Keratinocyte (primary cell): Measurements from ENCODE around the gene RASGEF1C. TPM values are rescaled to one million over a fixed set of nuclear protein-coding genes. Genes with fewer than 3 reads are reported as not detected.

Experiments used
- DNase-seq: peaks from one replicate; pipeline ENCODE4 v3.0.0-alpha.2; 2011; ENCODE audit warnings: low read depth, missing footprints, low spot score
- FAIRE-seq: peaks from 2 replicates; lab custom pipeline; 2011; peaks lifted over from hg19 to GRCh38; lab: Jason Lieb, UNC
- H2AFZ ChIP-seq: 2 replicates; pipeline ENCODE4 v1.6.0; 2012; ENCODE audit warnings: low read length, control low read depth, inconsistent platforms; ENCODE audit not compliant: control insufficient read depth
- H3K27ac ChIP-seq: 2 replicates; pipeline ENCODE4 v1.5.1; 2011; ENCODE audit warnings: low read length; ENCODE audit not compliant: control insufficient read depth, insufficient read depth
- H3K27me3 ChIP-seq: 3 replicates; pipeline ENCODE4 v1.6.0; 2011; ENCODE audit warnings: low read length; ENCODE audit not compliant: control insufficient read depth, insufficient read depth; ENCODE audit errors: extremely low read depth
- H3K36me3 ChIP-seq, 2 experiments: 2 replicates in 1 of 2; 3 replicates in 1 of 2; pipeline ENCODE4 v1.5.1; 2011; ENCODE audit warnings: low read length in 2 of 2, mild to moderate bottlenecking in 1 of 2; ENCODE audit not compliant: control insufficient read depth in 2 of 2, insufficient read depth in 2 of 2; ENCODE audit errors: extremely low read depth in 1 of 2
- H3K4me1 ChIP-seq: 3 replicates; pipeline ENCODE4 v1.5.1; 2011; ENCODE audit warnings: low read length; ENCODE audit not compliant: control insufficient read depth, insufficient read depth; ENCODE audit errors: extremely low read depth
- H3K4me2 ChIP-seq: 3 replicates; pipeline ENCODE4 v1.6.0; 2011; ENCODE audit warnings: low read depth, low read length; ENCODE audit not compliant: control insufficient read depth, insufficient read depth; ENCODE audit errors: extremely low read depth
- H3K4me3 ChIP-seq, 3 experiments: fragments of 200-600 bp in 1 of 3; sonication (generic) in 1 of 3; 2 replicates in 2 of 3; 3 replicates in 1 of 3; pipeline ENCODE4 v1.5.1; 2011 to 2016; ENCODE audit warnings: low read length in 3 of 3, mild to moderate bottlenecking in 3 of 3, control low read depth in 2 of 3, inconsistent platforms in 1 of 3, low read depth in 1 of 3, mixed read lengths in 1 of 3, mixed run types in 1 of 3, moderate library complexity in 1 of 3; ENCODE audit not compliant: control insufficient read depth in 2 of 3, insufficient read depth in 2 of 3; ENCODE audit errors: extremely low read depth in 1 of 3
- H3K79me2 ChIP-seq: 2 replicates; pipeline ENCODE4 v1.6.0; 2012; ENCODE audit warnings: low read length; ENCODE audit not compliant: control insufficient read depth, insufficient read depth
- H3K9ac ChIP-seq: 3 replicates; pipeline ENCODE4 v1.6.0; 2011; ENCODE audit warnings: low read length; ENCODE audit not compliant: control insufficient read depth, insufficient read depth; ENCODE audit errors: extremely low read depth
- H3K9me1 ChIP-seq: 3 replicates; pipeline ENCODE4 v1.6.0; 2011; ENCODE audit warnings: low read length; ENCODE audit not compliant: control insufficient read depth, insufficient read depth; ENCODE audit errors: extremely low read depth
- H3K9me3 ChIP-seq: 2 replicates; pipeline ENCODE4 v1.5.1; 2012; ENCODE audit warnings: low read depth, low read length; ENCODE audit not compliant: control insufficient read depth
- H4K20me1 ChIP-seq: 3 replicates; pipeline ENCODE4 v1.6.0; 2011; ENCODE audit warnings: low read length; ENCODE audit not compliant: control insufficient read depth, insufficient read depth; ENCODE audit errors: extremely low read depth
- CTCF ChIP-seq, 3 experiments: IDR thresholded peaks in 1 of 3; conservative IDR thresholded peaks in 1 of 3; optimal IDR thresholded peaks in 1 of 3; 2 replicates in 2 of 3; 3 replicates in 1 of 3; pipeline versions ENCODE3 to v1.5.1; 2011; ENCODE audit warnings: low read length in 3 of 3, mild to moderate bottlenecking in 3 of 3, moderate library complexity in 2 of 3, control low read depth in 1 of 3, inconsistent platforms in 1 of 3; ENCODE audit not compliant: insufficient read depth in 2 of 3; ENCODE audit errors: extremely low read depth in 1 of 3
- EZH2 ChIP-seq: IDR thresholded peaks from one replicate; pipeline ENCODE4 v1.6.1; 2012; ENCODE audit warnings: inconsistent platforms, mild to moderate bottlenecking, low read length, moderate library complexity
- dilution Hi-C: fragments of 300-500 bp; cut with MboI; formaldehyde crosslinking; loops from one replicate; pipeline ENCODE4 v1.7.0; 2020; ENCODE audit warnings: low sequenced_read_pairs; ENCODE audit not compliant: extremely low pct_ligation_motif_present
- polyA plus RNA-seq, 5 experiments: library from polyadenylated mRNA; depleted of rRNA in 3 of 5; stranded (reverse) in 3 of 5; stranded (forward) in 1 of 5; unstranded in 1 of 5; fragments of >200 nt; gene quantifications; 1 replicate in 1 of 5; 2 replicates in 3 of 5; 3 replicates in 1 of 5; pipeline versions ENCODE4 v1.2.1 to v1.2.3, GENCODE V29; 2011 to 2012; ENCODE audit warnings: missing spikeins in 2 of 5, low read depth in 1 of 5, low replicate concordance in 1 of 5

The RASGEF1C gene
- polyA plus RNA-seq, 1 donor (not counting 4 experiments of a cell fraction or from before 2014, with no cell fraction given) = not detected

DNA sequence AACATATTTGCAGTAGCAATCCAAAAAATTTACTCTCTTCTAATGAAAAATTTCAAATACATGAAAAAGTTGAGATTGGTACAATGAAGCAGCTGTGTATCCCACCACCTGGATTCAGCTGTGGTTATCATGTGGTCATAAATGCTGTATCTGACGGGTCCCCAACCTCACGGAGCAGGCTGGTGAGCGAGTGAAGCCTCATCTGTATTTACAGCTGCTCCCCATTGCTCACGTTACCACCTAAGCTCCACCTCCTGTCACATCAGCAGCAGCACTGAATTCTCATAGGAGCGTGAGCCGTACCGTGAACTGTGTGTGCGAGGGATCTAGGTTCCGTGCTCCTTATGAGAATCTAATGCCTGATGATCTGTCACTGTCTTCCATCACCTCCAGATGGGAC, 130.7 kb downstream of the RASGEF1C start:
- no peak overlapping the region for H3K9ac ChIP-seq
- no peaks in the 10 kb centered on the region for H3K9me3 ChIP-seq
- peaks cover 7% of the 10 kb centered on the region for H3K27me3 ChIP-seq
- TF ChIP-seq EZH2 = no peak
- TF ChIP-seq CTCF (optimal IDR thresholded peaks at IDR 0.05 in 1 of 3, IDR thresholded peaks at IDR 0.05 in 1 of 3, conservative IDR thresholded peaks at IDR 0.05 in 1 of 3; ENCODE audit: extremely low read depth in 1 of 3, insufficient read depth in 2 of 3, low read length in 3 of 3) = no peak
- no peaks in the 10 kb centered on the region for H4K20me1 ChIP-seq
- no peaks in the 10 kb centered on the region for H3K36me3 ChIP-seq
- H3K9me1 ChIP-seq = no peaks in the 10 kb centered on the region
- H3K79me2 ChIP-seq = no peaks in the 10 kb centered on the region
- H3K27ac ChIP-seq = no peak overlapping the region
- dilution Hi-C loops = no loop called here
- DNase-seq (no peak), FAIRE-seq (no peak)
- H3K4me2 ChIP-seq = no peak overlapping the region
- H3K4me1 ChIP-seq = no peaks in the 10 kb centered on the region
- no peak overlapping the region for H2AFZ ChIP-seq
- H3K4me3 ChIP-seq = no peak overlapping the region

DNA sequence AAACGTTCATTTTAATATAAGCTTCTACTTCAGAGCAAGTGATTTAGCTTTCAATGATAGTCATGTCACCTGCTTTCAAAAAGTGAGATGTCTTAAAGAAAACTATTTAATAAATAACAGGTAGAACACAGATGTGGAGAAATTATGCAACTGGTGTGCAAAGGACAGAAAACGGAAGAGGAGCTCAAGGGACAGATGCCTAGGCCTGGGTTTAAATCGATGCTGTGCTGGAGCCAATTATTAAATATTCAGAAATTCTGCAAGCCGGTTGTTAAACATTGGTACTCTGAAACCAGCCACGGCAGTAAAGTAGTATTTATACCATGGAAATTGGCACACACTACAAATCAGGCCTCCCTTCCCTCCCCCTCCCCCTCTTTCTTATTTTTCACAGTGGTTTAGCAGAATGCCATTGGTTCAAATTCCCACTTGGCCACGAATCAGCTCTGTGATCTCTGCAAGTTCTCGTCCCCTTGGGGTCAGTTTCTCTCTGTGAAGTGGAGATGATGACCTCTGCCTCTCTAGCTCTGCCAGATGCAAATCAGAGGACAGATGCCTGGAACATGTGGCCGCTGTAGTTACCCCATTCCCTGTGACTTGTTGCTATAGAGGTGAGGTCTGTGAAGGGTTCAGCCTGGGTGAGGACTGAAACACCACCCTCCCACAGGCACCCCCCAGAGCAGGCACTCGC, 131.3 kb downstream of the RASGEF1C start:
- Histone ChIP-seq H3K4me1 (no peaks in the 10 kb centered on the region), H3K27ac (no peak overlapping the region), H3K4me2 (no peak overlapping the region), H2AFZ (no peak overlapping the region), H3K79me2 (no peaks in the 10 kb centered on the region), H3K9me3 (no peaks in the 10 kb centered on the region), H4K20me1 (no peaks in the 10 kb centered on the region), H3K36me3 (no peaks in the 10 kb centered on the region), H3K27me3 (peaks cover 8% of the 10 kb centered on the region), H3K9me1 (no peaks in the 10 kb centered on the region), H3K9ac (no peak overlapping the region), H3K4me3 (no peak overlapping the region)
- no peak for DNase-seq
- FAIRE-seq = no peak
- TF ChIP-seq EZH2 = no peak
- no peak for TF ChIP-seq CTCF (optimal IDR thresholded peaks at IDR 0.05 in 1 of 3, IDR thresholded peaks at IDR 0.05 in 1 of 3, conservative IDR thresholded peaks at IDR 0.05 in 1 of 3; ENCODE audit: extremely low read depth in 1 of 3, insufficient read depth in 2 of 3, low read length in 3 of 3)
- dilution Hi-C loops = no loop called here
